Measurements from ENCODE around the gene CEP128. TPM values are rescaled to one million over a fixed set of nuclear protein-coding genes. Genes with fewer than 3 reads are reported as not detected.

CEP128 gene
- total RNA-seq, 1 donor: 12.2 TPM

DNA sequence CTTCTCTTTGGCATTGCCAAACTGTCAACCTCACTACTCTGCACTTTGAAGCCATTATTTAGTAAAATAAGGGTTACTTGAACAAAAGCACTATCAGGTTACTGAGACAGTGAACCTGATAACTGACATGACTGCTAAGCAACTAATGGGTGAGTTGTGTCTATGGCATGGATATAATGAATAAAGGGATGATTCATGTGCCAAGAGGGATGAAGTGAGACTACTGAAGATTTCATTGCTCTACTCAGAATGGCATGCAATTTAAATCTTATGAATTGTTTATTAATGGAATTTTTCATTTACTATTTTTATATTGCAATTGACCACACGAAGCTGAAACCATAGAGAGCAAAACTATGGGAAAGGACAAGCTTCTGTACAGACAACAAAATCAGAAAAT, 74.4 kb downstream of the CEP128 start:
- no peak for DNase-seq (ENCODE audit: low read depth)
- TF ChIP-seq, protein P1, sequence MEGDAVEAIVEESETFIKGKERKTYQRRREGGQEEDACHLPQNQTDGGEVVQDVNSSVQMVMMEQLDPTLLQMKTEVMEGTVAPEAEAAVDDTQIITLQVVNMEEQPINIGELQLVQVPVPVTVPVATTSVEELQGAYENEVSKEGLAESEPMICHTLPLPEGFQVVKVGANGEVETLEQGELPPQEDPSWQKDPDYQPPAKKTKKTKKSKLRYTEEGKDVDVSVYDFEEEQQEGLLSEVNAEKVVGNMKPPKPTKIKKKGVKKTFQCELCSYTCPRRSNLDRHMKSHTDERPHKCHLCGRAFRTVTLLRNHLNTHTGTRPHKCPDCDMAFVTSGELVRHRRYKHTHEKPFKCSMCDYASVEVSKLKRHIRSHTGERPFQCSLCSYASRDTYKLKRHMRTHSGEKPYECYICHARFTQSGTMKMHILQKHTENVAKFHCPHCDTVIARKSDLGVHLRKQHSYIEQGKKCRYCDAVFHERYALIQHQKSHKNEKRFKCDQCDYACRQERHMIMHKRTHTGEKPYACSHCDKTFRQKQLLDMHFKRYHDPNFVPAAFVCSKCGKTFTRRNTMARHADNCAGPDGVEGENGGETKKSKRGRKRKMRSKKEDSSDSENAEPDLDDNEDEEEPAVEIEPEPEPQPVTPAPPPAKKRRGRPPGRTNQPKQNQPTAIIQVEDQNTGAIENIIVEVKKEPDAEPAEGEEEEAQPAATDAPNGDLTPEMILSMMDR (IDR thresholded peaks at IDR 0.05; ENCODE audit: insufficient read depth, low read length): no peak
- H3K4me3 ChIP-seq (ENCODE audit: low read depth, low read length): no peak overlapping the region

DNA sequence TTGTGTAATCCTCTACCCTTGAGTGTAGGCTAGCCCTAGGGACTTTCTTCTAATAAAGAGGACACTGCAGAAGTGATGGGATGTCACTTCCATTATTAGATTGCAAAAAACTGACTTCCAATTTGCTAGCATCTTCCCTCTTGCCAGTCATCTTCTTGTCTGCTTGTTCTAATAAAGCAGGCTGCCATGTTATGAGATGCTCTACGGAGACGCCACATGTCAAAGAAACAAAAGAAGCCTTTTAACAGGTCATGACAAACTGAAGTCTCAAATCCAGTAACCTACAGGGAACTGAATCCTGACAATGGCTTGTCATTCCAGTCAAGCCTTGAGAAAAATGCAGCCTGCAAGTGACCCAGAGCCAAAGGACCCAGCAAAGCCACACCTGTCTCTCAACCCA, 76.0 kb downstream of the CEP128 start:
- TF ChIP-seq, protein P1 (IDR thresholded peaks at IDR 0.05; ENCODE audit: insufficient read depth, low read length): no peak
- H3K4me3 ChIP-seq (ENCODE audit: low read depth, low read length): no peak overlapping the region
- no peak for DNase-seq (ENCODE audit: low read depth)

DNA sequence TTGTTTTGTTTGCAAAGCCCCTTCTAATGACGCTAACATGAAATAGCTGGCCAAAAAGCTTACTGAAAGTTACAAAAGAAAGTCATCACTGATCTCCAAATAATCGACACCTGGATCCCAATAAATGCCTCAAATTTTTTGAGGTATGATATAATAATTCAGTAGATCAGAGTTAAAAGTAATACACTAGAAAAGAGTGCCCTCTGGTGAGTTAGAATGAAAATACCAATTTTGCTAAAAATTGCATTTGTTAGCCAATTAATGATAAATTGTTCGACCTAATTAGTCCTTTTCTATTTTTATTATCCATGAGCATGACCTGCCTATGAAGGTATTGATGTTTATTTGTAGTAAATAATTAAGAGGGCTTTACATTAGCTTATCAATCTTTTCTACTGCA, 78.6 kb downstream of the CEP128 start:
- no peak overlapping the region for H3K4me3 ChIP-seq (ENCODE audit: low read depth, low read length)
- peak; percentile 16 for DNase-seq (ENCODE audit: low read depth)
- TF ChIP-seq, protein P1 (IDR thresholded peaks at IDR 0.05; ENCODE audit: insufficient read depth, low read length): peak; percentile 25

DNA sequence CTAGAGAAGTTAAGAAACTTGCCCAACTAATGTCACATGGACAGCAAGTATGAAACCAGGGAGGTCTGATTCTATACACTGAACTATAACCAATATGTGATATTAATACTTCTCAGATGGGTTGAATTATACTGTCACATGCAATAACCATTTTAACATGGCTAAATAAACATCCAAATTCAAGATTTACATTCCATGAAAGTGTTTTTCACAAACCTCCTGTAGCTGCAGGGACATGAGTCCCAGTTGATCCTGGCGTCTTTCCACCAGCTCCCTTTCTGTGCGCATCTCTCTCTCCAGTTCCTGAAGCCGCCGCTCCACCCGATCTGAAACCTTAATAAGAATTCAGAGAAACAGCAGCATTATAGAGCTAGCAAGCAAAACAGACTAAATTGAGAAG, 79.0 kb downstream of the CEP128 start:
- no peak for DNase-seq (ENCODE audit: low read depth)
- TF ChIP-seq, protein P1 (IDR thresholded peaks at IDR 0.05; ENCODE audit: insufficient read depth, low read length): no peak
- H3K4me3 ChIP-seq (ENCODE audit: low read depth, low read length): no peak overlapping the region

DNA sequence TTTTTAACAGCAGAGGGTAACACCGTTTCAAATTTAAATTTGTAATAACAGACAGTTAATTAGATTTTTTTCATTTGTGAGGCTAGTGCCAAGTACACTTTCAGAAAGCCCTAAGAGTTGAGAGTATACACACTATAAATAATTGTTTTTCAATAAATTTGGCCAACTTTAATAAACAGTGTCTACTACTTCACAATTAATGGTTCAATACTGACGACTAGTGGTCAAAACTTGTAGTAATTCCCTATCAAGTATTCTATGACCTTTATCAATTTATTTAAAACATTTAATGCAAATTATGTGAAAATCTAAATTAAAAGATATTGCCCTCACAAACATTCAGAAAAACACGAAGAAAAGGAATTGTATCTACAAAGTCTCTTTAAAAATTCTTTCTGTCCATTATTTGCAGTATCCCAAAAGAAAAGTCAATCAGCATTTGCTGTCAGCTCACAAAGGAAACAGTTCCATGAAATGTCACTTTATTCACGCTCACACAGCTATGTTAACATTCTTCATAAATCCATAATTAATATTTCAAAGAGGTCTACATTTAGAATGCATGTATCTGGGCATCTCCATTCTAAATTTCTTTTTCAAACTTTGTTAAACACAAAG, 91.2 kb downstream of the CEP128 start:
- TF ChIP-seq, protein P1 (IDR thresholded peaks at IDR 0.05; ENCODE audit: insufficient read depth, low read length): peak; percentile 53
- H3K4me3 ChIP-seq (ENCODE audit: low read depth, low read length): no peak overlapping the region
- peak; percentile 79 for DNase-seq (ENCODE audit: low read depth)

DNA sequence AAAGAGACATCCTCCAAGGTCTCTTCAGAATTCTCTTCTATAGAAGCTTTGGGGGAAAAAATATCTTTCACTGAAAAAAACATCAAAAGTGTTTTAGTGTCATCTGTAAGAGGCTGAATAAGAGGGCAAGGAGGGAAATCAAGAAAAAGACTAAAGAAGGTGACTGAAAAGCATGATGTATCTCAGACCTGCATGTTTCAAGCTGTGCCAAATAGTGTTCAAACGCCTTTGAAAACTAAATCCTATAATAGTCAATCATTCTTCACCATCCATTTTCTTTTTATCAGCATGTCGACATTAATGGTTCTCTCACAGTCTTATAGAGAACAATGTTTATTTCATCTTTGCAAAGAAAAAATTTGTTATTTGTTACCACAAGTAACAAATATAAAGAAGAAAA, 94.5 kb downstream of the CEP128 start:
- DNase-seq (ENCODE audit: low read depth): no peak
- no peak overlapping the region for H3K4me3 ChIP-seq (ENCODE audit: low read depth, low read length)
- TF ChIP-seq, protein P1 (IDR thresholded peaks at IDR 0.05; ENCODE audit: insufficient read depth, low read length): no peak

DNA sequence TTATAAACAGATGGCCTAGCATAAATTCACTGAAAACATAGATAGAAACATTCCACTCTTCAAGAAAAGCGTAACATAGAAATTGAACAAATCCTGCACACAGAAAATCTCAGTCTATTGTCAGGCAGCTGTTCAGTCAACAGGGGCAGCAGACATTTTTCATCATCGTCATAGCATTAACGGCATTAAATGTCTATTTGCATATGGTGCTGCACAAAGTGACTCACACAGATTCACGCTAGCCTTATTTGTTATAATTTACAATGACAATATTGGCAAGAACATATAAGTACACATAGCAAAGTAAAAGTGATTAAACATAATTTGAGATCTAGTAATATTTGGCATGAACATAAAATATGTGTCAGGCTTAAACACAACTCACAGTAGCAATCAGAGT, 95.7 kb downstream of the CEP128 start:
- H3K4me3 ChIP-seq (ENCODE audit: low read depth, low read length): no peak overlapping the region
- TF ChIP-seq, protein P1 (IDR thresholded peaks at IDR 0.05; ENCODE audit: insufficient read depth, low read length): no peak
- DNase-seq (ENCODE audit: low read depth): no peak

All from fibroblast of the aortic adventitia (primary cell).